Tibial artery (tissue), 4 donors: Measurements from ENCODE around the gene GEMIN5.

Experiments
- DNase-seq, 2 donors: peaks; one replicate each; pipeline ENCODE4 v3.0.0-alpha.2; 2019
- H3K27ac ChIP-seq, 2 donors: fragments of 200-600 bp; sonication (generic) in 1 of 2; 1 replicate in 1 of 2; 2 replicates in 1 of 2; pipeline ENCODE4 v1.5.1; 2018 to 2019; ENCODE audit warnings: mild to moderate bottlenecking in 1 of 2
- H3K27me3 ChIP-seq, 2 donors: fragments of 200-600 bp; sonication (generic) in 1 of 2; one replicate each; pipeline versions ENCODE4 v1.5.1 to v1.6.0; 2016 to 2019
- H3K36me3 ChIP-seq, 3 donors: fragments of 200-600 bp; sonication (generic) in 2 of 3; one replicate each; pipeline ENCODE4 v1.5.1; 2016 to 2019; ENCODE audit warnings: mild to moderate bottlenecking in 2 of 3
- H3K4me1 ChIP-seq, 4 donors: fragments of 200-600 bp; sonication (generic) in 2 of 4; 1 replicate in 3 of 4; 2 replicates in 1 of 4; pipeline ENCODE4 v1.5.1; 2016 to 2019
- H3K4me3 ChIP-seq, 2 donors: fragments of 200-600 bp; sonication (generic) in 1 of 2; 1 replicate in 1 of 2; 2 replicates in 1 of 2; pipeline ENCODE4 v1.5.1; 2018 to 2019; ENCODE audit warnings: mild to moderate bottlenecking in 2 of 2
- H3K9me3 ChIP-seq, 3 donors: fragments of 200-600 bp; sonication (generic) in 1 of 3; one replicate each; pipeline ENCODE4 v1.5.1; 2016 to 2019
- intact Hi-C: fragments of 100-400 bp; cut with DNase I; formaldehyde crosslinking; loops from one replicate; pipeline ENCODE4 v1.15.0; 2023; ENCODE audit warnings: low total_unique reads
- TF ChIP-seq, protein P1 (sequence below), 2 experiments: fragments of 200-600 bp in 1 of 2; fragments of 450-650 bp in 1 of 2; IDR thresholded peaks; one replicate each; pipeline ENCODE4 v1.5.1; 2017 to 2019; ENCODE audit warnings: antibody characterized with exemption in 2 of 2, mild to moderate bottlenecking in 1 of 2, moderate library complexity in 1 of 2

GEMIN5 gene

GRCh38 chr5:154851351-154851750, 86.7 kb downstream of the GEMIN5 start:
- peak in 1 of 2 donors; percentile 40 for DNase-seq
- Histone ChIP-seq H3K36me3 (no peaks in the 10 kb centered on the region), H3K27ac (peak overlapping the region; percentile 74 to 83), H3K4me3 (no peak overlapping the region), H3K9me3 (no peaks in the 10 kb centered on the region), H3K4me1 (peaks cover 0 to 52% (median 24%) of the 10 kb centered on the region in 4 donors), H3K27me3 (no peaks in the 10 kb centered on the region)
- TF ChIP-seq, protein P1, sequence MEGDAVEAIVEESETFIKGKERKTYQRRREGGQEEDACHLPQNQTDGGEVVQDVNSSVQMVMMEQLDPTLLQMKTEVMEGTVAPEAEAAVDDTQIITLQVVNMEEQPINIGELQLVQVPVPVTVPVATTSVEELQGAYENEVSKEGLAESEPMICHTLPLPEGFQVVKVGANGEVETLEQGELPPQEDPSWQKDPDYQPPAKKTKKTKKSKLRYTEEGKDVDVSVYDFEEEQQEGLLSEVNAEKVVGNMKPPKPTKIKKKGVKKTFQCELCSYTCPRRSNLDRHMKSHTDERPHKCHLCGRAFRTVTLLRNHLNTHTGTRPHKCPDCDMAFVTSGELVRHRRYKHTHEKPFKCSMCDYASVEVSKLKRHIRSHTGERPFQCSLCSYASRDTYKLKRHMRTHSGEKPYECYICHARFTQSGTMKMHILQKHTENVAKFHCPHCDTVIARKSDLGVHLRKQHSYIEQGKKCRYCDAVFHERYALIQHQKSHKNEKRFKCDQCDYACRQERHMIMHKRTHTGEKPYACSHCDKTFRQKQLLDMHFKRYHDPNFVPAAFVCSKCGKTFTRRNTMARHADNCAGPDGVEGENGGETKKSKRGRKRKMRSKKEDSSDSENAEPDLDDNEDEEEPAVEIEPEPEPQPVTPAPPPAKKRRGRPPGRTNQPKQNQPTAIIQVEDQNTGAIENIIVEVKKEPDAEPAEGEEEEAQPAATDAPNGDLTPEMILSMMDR (IDR thresholded peaks at IDR 0.05) = no peak
- intact Hi-C loops = no loop called here

DNA sequence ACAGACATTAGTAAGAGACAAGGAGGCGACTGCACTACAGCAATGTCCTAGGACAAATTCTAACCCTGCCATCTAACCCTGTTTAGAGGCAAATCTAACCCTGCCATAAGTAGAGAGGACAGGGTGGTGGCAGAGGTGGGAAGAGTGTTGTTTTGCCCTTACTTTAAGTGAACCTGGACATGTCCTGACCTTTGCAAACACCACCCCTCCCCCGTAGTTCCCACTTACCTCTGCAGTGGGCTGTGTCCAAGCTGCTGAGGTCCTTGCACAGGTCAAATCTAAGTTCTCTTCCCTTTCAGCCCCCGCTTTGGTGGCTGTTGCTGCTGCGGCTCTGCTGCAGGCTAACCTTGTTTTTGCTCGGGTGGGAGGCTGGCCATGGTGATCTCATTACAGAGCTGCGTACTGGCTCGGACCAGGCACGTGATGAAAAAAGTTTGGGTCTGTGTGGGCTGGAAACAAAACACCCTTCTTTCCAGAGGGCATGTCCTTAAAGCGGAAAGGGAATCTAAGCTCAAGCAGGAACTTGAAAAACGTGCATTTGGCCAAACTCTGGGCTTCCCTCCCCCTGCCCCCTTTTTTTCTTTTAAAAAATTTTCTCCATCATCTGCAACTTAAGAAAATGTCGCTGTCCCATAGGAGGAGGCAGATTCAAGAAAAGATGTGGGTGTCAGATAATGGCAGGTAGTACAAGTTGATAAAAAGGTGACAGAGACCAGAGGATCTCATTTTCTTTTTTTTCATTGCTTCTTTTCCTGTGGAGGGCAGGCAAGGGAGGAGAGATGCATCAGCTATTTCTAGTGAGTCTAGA, 87.6 kb downstream of the GEMIN5 start, which contains the start of gene FAXDC2:
Gene FAXDC2 (minus strand): TSS at position 349 of the 808 bp plus-strand sequence. CDS start 12,425 bp downstream, outside the sequence.
- TF ChIP-seq, protein P1 (IDR thresholded peaks at IDR 0.05) = no peak
- Histone ChIP-seq H3K4me1 (peaks cover 0 to 56% (median 29%) of the 10 kb centered on the region in 4 donors), H3K36me3 (no peaks in the 10 kb centered on the region), H3K27ac (peak within 1 kb of the TSS; percentile 74 to 83), H3K9me3 (no peaks in the 10 kb centered on the region), H3K4me3 (peak within 1 kb of the TSS; percentile 56 to 63), H3K27me3 (no peaks in the 10 kb centered on the region)
- peak; percentile 91 to 93 for DNase-seq
- intact Hi-C loops = no loop called here

DNA sequence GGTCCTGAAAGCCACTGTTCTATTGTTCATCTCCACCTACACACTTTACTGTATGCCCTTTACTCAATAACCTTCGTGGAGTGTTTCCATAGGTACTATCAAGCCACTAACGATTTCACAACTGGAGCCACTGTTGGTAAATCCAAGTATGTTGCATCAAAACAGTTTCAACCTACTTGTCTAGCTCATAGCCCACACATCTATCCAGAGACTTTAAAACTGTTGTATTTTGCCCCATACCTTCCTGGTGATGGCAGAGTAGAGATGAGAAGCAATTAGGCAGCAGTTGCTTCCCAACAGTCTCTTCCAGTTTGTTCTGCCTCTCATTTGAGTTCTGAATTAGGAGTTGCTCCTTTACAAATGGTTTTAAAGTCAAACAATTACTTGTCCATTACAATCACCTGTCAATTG, 88.2 kb downstream of the GEMIN5 start:
- TF ChIP-seq, protein P1 (IDR thresholded peaks at IDR 0.05) = no peak
- H3K9me3 ChIP-seq = no peaks in the 10 kb centered on the region
- DNase-seq = no peak
- H3K4me3 ChIP-seq = peak overlapping the region; percentile 56 to 63
- peaks cover 0 to 57% (median 32%) of the 10 kb centered on the region in 4 donors for H3K4me1 ChIP-seq
- intact Hi-C loops = no loop called here
- H3K36me3 ChIP-seq = no peaks in the 10 kb centered on the region
- H3K27me3 ChIP-seq = no peaks in the 10 kb centered on the region
- H3K27ac ChIP-seq = peak overlapping the region; percentile 74 to 83

GRCh38 chr5:154849264-154849785, 88.7 kb downstream of the GEMIN5 start:
- no peaks in the 10 kb centered on the region for H3K27me3 ChIP-seq
- H3K36me3 ChIP-seq = no peaks in the 10 kb centered on the region
- TF ChIP-seq, protein P1 (IDR thresholded peaks at IDR 0.05) = no peak
- no peak for DNase-seq
- H3K4me1 ChIP-seq = peaks cover 0 to 58% (median 33%) of the 10 kb centered on the region in 4 donors
- intact Hi-C loops = no loop called here
- no peaks in the 10 kb centered on the region for H3K9me3 ChIP-seq
- peak overlapping the region; percentile 56 to 63 for H3K4me3 ChIP-seq
- H3K27ac ChIP-seq = peak overlapping the region; percentile 74 to 83

DNA sequence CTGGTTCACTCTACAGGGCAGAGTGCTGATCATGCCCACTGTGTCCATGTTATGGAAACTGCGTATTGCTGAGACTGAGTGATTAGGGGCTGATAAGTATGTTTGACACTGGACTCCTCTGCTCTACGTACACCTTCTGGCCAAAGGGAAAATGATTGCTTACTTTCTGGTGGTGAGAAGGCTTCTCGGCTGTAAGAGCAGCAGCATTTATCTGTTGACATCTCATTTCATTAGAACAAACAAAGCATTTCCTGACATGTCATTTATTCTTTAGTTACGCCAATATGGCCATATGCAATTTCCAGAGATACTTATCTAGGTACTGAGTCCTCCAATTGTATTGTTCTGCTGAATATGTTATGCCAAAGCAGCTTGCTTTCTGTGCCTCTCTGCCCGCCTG, 93.2 kb downstream of the GEMIN5 start:
- intact Hi-C loops = no loop called here
- Histone ChIP-seq H3K27me3 (no peaks in the 10 kb centered on the region), H3K4me3 (no peak overlapping the region), H3K4me1 (peaks cover 0 to 54% (median 24%) of the 10 kb centered on the region in 4 donors), H3K9me3 (no peaks in the 10 kb centered on the region), H3K36me3 (peaks cover 0 to 9% (median 0%) of the 10 kb centered on the region in 3 donors), H3K27ac (no peak overlapping the region)
- peak in 1 of 2 donors; percentile 0 for DNase-seq
- TF ChIP-seq, protein P1 (IDR thresholded peaks at IDR 0.05) = no peak
